Measurements from ENCODE around the gene ZCWPW1. TPM values are rescaled to one million over a fixed set of nuclear protein-coding genes. Genes with fewer than 3 reads are reported as not detected.

ZCWPW1 gene
- total and polyA plus RNA-seq, 7 donors = 1.2 to 9.4 (median 5.4) TPM

GRCh38 chr7:100431286-100431735 is 2.8 kb upstream of the ZCWPW1 start:
- peak overlapping the region in 3 of 4 donors; percentile 61 to 90 (median 85) for H3K4me3 ChIP-seq
- H3K27me3 ChIP-seq = no peaks in the 10 kb centered on the region
- peak overlapping the region in 3 of 4 donors; percentile 91 to 100 (median 99) for H3K27ac ChIP-seq
- no peaks in the 10 kb centered on the region for H3K9me3 ChIP-seq
- WGBS, 2 donors = 93 to 95% methylated on average over 23 of the region's 23 CpGs
- intact Hi-C loops (cut with DNase I) = no loop called here
- H3K4me1 ChIP-seq = peaks cover 0 to 50% (median 44%) of the 10 kb centered on the region in 4 donors
- TF ChIP-seq EP300 (IDR thresholded peaks at IDR 0.05) (no peak), CTCF (IDR thresholded peaks at IDR 0.05) (no peak), POLR2A (IDR thresholded peaks at IDR 0.05) (no peak), POLR2AphosphoS5 (IDR thresholded peaks at IDR 0.05) (no peak)
- peak; percentile 70 for DNase-seq
- peaks cover 8 to 27% (median 16%) of the 10 kb centered on the region in 4 donors for H3K36me3 ChIP-seq

GRCh38 chr7:100430493-100431285 is 2.2 kb upstream of the ZCWPW1 start:
- WGBS, 2 donors = 26 to 32% methylated on average over 31 of the region's 31 CpGs
- Histone ChIP-seq H3K27ac (peak overlapping the region; percentile 91 to 100 (median 99)), H3K36me3 (peaks cover 8 to 27% (median 16%) of the 10 kb centered on the region in 4 donors), H3K27me3 (no peaks in the 10 kb centered on the region), H3K9me3 (no peaks in the 10 kb centered on the region), H3K4me3 (peak overlapping the region; percentile 61 to 98 (median 88)), H3K4me1 (peaks cover 0 to 50% (median 44%) of the 10 kb centered on the region in 4 donors)
- intact Hi-C loops (cut with DNase I) = no loop called here
- DNase-seq = peak; percentile 73
- TF ChIP-seq EP300 (IDR thresholded peaks at IDR 0.05) (no peak), POLR2AphosphoS5 (IDR thresholded peaks at IDR 0.05) (no peak), POLR2A (IDR thresholded peaks at IDR 0.05) (no peak), CTCF (IDR thresholded peaks at IDR 0.05) (no peak)

- intact Hi-C loops (cut with DNase I) = no loop called here
- TF ChIP-seq EP300 (IDR thresholded peaks at IDR 0.05) = peak in 1 of 4 donors; percentile 39
- TF ChIP-seq CTCF (IDR thresholded peaks at IDR 0.05) = no peak
- TF ChIP-seq POLR2AphosphoS5 (IDR thresholded peaks at IDR 0.05) = peak; percentile 5 to 57 (median 24)
- TF ChIP-seq POLR2A (IDR thresholded peaks at IDR 0.05) = peak in 1 of 2 donors; percentile 8
- peak within 1 kb of the TSS; percentile 61 to 98 (median 88) for H3K4me3 ChIP-seq
- 0% methylated on average over 95 of the region's 95 CpGs for WGBS, 2 donors
- H3K4me1 ChIP-seq = peaks cover 0 to 41% (median 37%) of the 10 kb centered on the region in 4 donors
- H3K27ac ChIP-seq = peak within 1 kb of the TSS; percentile 91 to 100 (median 99)
- no peaks in the 10 kb centered on the region for H3K9me3 ChIP-seq
- H3K27me3 ChIP-seq = no peaks in the 10 kb centered on the region
- H3K36me3 ChIP-seq = peaks cover 8 to 27% (median 16%) of the 10 kb centered on the region in 4 donors
- peak; percentile 99 for DNase-seq
Measured at GRCh38 chr7:100429637-100430492, 1.4 kb upstream of the ZCWPW1 start, which contains the start of gene MEPCE. Gene MEPCE, plus strand, starts transcription at chr7:100429831. Its CDS starts 188 bp downstream, at chr7:100430019.

- TF ChIP-seq POLR2AphosphoS5 (IDR thresholded peaks at IDR 0.05) (peak; percentile 80 to 98 (median 94)), POLR2A (IDR thresholded peaks at IDR 0.05) (peak; percentile 74 to 87), EP300 (IDR thresholded peaks at IDR 0.05) (peak in 1 of 4 donors; percentile 93), CTCF (IDR thresholded peaks at IDR 0.05) (peak in 2 of 4 experiments; percentile 35 to 38)
- Histone ChIP-seq H3K27me3 (no peaks in the 10 kb centered on the region), H3K4me3 (peak overlapping the region; percentile 61 to 98 (median 88)), H3K27ac (peak overlapping the region; percentile 91 to 100 (median 99)), H3K4me1 (peaks cover 0 to 35% (median 30%) of the 10 kb centered on the region in 4 donors), H3K36me3 (peaks cover 8 to 21% (median 14%) of the 10 kb centered on the region in 4 donors), H3K9me3 (no peaks in the 10 kb centered on the region)
- 1% methylated on average over 40 of the region's 40 CpGs for WGBS, 2 donors
- intact Hi-C loops (cut with DNase I) = no loop called here
- peak; percentile 100 for DNase-seq
Measured at GRCh38 chr7:100428967-100429636, 599 bp upstream of the ZCWPW1 start.
